SU-DHL-6 (cell line): ENCODE measurements around the gene ZNF80.

Source experiments
- CTCF ChIP-seq: fragments of 200-600 bp; sonication (generic); IDR thresholded peaks from one replicate; pipeline ENCODE4 v1.5.1; 2017; ENCODE audit warnings: antibody characterized with exemption, mild to moderate bottlenecking, low read length, moderate library complexity; ENCODE audit not compliant: insufficient read depth, poor library complexity, severe bottlenecking
- EZH2phosphoT487 ChIP-seq: fragments of 200-600 bp; sonication (generic), shearing (Covaris generic); conservative IDR thresholded peaks from 2 replicates; pipeline ENCODE4 v1.6.1; 2018; ENCODE audit warnings: mild to moderate bottlenecking, antibody characterized with exemption, low read length, moderate library complexity, mixed read lengths

- TF ChIP-seq CTCF (no peak), EZH2phosphoT487 (no peak)
Measured at GRCh38 chr3:114219741-114220140, 17.6 kb downstream of the ZNF80 start.
